HG03521 (cell line): ENCODE data around the gene TPO.
A peak's percentile ranks its signal among the peaks of the same experiment; 100 is the strongest.
"Not testable (repeated sequence)": the region's sequence is repeated elsewhere in the genome, so short reads cannot be mapped to it uniquely, and the experiment has no call there.

ENCODE experiments used
- ATAC-seq: cut with Tn5 transposase; IDR thresholded peaks from one replicate; pipeline ENCODE4 v1.9.1; 2021; ENCODE audit warnings: mild to moderate bottlenecking, moderate library complexity; ENCODE audit not compliant: unreplicated experiment

Gene TPO

DNA sequence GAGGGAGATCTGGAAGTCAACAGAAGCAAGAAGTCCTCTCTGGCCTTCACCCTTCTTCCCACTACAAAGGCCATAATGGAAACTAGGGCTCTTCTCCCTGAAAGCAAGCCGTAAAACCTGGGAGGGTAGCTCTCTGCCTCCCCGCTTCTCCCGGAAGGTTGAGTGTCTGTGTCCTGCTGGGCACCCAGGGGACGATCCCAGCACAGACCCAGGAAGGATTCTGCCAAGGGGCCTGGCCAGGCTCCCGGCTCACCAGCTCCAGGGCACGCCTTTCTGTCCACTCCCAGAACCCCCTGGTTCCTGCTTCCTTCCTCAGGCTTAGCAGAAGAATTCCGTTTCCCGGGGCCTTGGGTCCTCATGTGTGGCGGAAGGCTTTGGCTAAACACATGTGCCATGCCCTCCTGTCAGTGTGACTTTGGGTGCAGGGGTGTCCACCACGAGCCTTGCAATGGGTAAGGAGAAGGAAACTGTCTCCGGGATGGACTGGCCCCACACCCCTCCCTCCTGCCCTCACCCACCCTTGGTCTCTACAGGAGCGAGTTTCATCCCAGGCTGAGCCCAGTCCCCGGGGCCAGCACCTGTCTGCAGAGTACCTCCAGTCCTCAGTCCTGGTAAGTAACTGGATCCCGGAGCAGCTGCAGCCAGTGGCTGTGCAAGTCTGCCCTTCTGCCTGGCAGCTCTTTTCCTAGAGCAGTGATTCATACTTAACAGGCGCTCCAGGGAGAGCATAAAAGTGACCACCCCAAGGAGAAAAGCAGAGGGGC, 135.8 kb downstream of the TPO start:
- ATAC-seq, result no peak

DNA sequence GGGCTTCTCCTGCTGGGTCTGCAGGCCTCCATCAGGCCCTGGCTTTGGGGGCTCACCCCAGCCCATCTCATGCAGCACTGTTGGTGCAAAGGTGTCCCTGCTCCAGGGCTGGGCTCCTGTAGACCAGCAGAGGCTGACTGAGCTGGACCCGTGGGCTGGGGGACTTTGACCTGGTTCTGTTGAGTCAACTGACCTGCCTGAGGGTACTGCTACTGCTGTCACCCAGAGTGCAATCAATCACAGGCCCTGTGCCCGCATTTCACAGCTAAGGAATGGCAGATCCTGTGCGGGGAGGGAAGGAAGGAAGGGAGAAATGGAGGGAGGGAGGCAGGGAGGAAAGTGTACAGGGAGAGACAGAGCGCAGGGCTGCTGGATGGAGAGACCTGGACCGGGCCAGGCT, 136.8 kb downstream of the TPO start:
- no peak for ATAC-seq

DNA sequence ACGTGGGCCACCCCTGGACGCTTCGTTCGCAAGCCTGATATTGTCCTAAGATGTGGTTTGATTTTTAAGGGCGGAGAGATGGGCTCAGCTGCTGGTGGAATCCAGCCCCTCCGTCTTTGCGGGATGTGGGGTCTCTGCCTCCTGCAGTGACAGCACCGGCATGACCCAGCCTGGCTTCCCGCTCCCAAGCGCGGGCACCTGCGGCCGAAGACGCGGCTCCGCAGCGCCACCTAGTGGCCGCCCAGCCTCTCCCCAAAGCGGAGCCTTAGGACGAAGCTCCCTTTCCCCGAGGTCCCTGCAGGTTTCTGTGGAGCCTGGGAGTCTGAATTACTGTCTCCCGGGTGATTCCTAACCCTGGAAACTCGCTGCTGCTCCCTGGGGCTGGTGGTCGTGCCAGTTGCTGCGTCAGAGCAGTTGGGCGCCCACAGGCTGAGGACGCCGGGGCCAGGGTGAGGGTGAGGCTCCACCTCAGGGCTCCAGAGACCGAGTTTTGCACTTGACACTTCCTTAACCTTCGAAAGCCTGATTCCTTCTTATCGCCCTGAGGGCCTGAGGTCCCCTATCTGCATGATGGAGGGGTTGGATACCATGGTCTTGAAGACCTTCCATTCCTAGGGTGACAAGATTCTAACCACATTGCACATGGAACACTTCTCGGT, 137.5 kb downstream of the TPO start:
- ATAC-seq, result peak; percentile 57

DNA sequence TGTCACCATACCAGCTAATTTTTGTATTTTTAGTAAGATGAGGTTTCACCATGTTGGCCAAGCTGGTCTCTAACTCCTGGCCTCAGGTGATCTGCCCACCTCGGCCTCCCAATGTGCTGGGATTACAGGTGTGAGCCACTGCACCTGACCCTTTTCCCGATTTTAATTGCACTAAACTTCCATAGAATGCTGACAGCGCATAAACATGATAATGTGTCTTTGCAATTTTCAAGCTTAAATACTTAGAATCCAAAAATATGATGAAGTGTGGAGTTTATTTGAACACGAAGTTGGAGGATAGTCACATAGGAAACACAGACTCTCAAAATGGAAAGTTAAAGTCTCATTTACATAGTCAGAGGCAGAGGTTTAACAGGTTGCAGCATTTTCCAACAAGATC, 138.6 kb downstream of the TPO start:
- no peak for ATAC-seq

DNA sequence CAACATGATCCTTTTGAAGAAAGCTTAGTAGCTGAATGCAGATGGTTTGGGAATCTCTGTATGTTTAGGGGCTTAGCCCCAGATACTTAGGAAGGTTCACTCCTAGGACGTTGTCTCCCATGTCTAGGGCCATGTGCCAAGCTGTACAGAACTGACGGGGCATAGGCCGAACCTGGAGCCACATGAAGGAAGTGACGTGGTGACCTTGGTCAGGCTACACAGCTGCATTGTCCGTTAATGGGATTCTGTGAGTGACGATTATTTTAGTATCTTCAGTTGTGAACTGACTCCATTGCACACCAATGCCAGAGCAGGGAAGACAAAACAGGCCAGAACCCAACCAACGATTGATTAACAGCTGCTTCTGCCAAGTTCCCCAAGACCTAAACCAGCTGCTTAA, 139.3 kb downstream of the TPO start:
- ATAC-seq, result no peak

DNA sequence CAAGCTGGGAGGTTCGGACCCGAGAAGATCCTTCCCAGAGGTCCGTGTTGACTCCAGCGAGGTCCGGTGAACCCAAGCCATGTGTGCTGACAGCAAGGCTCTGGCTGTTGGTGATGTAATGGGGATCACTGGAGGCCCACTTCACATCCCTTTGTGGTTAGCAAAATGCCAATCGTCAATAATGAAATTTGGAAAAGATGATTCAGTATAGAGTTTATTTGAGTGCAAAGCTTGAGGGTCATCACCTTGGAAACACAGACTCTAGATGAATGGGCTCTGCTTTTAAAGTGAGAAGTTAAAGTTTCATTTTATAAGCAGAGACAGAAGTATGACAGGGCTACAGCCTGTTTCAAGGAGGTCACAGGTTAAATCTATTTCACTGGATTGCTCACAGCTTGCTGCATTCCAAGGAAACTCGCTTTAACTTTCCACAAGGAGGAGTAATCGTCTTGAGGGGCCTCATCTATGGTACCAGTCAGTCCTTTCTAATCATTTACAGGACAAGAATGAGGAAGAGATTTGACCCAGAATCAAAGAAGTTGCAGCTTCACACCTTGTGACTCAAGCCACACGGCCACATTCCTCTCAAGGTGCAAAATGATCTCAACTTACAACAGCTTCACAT, 140.5 kb downstream of the TPO start:
- no peak for ATAC-seq

DNA sequence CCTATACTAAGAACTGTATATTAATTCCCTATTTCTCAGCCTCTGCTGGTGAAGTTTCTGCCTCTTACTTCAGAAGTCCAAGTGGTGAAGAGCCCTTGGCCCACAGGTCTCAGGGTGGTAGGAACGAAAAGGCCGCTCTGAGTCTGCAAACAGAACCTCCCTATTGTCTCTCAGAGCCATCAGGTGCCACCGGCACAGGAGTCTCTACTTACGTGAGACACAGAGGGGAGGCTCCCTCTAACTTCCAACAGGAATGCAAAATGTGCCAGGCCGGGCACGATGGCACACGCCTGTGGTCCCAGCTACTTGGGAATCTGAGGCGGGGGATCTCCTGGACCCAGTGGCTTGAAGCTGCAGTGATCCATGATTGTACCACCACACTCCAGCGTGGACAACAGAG, 143.0 kb downstream of the TPO start:
- ATAC-seq, result no peak

DNA sequence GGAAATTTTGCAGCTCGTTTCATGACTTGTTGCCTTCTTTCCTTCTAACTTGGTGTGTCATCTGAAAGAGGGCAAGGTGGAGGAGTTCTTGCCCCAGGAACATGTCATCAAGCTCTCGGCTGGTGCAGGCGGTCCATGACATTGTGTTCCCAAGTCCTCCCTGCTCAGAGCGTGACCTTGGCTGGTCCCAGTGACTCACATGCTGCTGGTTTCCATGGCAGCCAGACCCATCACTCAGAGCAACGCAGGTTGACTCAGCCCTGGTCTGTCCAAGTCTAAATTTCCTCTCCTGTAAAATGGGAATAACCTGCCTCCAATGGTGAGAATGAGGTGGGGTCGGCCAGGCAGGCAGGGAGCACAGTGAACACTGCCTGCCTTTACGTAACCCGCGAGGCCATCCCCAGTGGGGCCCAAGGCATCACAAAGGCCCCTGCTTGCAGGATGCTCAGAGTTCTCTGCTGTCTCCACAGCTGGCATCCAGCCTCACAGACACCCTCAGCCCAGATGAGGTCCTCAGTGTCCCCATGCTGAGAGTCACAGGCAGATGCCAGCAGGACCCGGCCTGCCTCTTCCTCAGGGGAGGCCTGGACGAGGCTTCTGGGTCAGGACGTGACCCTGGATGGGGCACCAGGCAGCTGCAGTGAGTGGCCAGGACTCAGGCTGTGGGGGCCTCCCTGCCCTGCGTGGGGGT, 143.7 kb downstream of the TPO start:
- no peak for ATAC-seq

DNA sequence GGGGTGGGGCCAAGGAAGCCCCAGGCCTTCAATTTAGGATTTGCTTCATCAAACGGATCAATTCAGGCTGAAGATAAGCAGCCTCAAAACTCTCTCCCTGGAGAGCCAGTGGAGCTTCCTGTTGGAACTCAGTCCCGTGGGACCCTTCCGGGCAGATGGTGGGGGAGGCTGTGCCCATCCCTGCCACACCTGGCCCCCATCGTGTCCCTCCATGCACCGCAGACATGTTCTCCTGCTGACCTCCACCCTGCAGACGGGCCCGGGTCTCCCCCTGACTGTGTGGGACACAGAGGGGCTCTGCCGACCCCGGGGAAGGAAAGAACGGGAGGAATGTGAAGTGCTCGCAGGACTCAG, 144.2 kb downstream of the TPO start:
- ATAC-seq, result no peak

DNA sequence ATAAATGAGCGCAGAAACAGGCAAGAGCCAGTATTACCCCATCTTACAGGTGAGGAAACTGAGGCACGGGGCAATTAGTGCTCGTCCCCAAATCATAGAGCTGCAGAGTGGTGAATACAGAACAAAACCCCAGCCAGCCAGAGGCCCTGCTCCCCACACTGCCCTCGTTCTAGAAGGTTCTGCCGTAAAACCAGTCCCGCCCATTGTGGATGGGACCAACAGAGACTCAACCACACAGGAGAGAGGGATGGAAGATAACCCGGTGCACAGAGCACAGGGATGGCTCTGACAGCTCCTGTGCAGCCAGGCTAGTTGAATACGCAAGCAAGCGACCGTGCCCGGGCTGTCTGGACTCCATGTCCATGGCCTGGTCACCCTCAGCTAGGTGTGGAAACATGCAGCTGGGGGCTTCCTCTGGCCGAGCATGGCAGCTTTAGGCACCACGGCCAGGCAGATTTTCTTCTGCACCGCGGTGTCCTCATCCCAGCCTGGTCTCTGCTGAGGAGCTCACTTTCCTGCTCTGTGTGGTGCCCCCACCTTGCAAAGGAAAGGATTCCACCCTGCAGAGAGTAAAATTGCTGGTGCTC, 146.4 kb downstream of the TPO start:
- no peak for ATAC-seq

DNA sequence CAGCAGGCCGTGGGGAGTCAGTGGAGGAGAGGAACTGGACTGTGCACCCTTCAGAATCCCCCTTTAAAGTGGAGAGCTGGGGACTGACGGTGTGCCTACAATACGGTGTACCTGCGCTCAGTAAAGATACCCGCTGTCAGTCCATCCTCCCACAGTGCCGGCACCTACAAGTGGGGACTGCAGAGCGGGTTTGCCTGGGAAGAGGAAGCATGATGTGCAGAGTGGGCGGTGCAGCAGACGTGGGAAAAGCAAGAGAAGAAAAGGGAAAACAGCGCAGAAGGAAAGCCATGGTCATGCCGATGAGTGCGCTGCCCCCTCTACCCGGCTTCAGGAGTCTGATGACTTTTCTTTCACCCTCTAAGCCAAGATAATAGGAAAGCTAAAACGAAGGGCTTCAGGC, 148.0 kb downstream of the TPO start:
- ATAC-seq, result no peak

DNA sequence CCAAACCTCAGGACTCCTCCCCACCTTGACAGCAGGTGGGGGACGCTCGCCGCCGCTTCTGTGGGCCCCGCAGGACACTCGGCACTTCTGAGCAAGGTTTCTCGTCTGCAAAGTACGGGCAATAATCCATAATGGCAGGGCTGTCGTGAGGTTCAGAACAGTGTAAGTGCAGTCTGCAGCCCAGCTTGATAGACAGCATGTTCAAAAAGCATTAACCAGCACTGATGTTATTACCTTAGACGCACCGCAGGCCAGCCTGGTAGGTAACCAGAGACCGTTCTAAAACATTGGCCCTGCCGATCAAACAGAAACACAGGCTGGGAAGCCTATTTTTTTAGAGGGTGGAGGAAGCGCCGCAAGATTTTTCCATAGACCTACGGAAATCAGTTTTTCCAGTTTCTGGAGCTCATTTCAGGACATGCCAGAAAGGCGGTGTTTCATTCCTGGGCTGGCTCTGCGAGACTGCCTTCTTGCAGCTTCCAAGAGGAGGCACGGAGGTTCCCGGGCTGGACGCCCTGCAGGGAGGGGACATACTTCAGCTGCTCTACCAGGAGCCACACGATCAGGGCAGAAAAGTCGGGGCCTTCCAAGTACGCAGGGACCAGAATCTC, 148.7 kb downstream of the TPO start:
- no peak for ATAC-seq

DNA sequence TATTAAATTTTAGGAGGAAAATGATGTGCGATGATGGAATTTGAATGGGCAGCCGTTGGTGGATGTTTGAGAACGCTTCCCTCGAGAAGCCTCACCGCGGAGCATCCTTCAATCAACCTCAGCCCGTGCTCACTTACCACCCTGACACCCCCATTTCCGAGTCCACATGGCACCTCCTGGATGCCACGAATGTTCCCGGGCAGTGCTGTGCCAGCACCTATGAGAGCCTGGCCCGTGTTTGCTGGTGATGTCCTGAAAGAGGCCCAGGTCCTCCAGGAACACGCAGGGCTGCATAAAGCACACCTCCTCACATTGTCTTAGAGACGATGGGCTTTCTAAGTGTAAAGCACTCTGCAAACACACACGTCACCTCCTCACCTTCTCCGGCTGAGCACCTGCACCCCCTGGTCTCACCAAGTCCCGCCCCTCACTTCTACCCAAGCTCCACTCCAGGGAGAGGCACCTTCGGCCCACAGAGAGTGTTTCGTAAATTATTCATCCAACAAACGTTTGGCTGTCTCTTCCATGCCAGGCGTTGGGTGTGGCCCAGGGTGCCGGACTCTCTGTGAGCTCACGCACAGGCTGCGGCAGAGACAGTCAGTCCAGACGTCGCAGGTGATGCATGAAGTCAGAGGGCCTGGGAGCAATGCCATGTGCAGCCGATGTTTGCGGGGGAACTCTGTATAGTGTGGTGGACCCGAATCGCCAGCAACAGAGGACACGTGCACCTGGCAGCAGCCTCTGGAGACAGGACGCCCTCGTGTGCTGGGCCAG, 150.0 kb downstream of the TPO start:
- ATAC-seq, result no peak

DNA sequence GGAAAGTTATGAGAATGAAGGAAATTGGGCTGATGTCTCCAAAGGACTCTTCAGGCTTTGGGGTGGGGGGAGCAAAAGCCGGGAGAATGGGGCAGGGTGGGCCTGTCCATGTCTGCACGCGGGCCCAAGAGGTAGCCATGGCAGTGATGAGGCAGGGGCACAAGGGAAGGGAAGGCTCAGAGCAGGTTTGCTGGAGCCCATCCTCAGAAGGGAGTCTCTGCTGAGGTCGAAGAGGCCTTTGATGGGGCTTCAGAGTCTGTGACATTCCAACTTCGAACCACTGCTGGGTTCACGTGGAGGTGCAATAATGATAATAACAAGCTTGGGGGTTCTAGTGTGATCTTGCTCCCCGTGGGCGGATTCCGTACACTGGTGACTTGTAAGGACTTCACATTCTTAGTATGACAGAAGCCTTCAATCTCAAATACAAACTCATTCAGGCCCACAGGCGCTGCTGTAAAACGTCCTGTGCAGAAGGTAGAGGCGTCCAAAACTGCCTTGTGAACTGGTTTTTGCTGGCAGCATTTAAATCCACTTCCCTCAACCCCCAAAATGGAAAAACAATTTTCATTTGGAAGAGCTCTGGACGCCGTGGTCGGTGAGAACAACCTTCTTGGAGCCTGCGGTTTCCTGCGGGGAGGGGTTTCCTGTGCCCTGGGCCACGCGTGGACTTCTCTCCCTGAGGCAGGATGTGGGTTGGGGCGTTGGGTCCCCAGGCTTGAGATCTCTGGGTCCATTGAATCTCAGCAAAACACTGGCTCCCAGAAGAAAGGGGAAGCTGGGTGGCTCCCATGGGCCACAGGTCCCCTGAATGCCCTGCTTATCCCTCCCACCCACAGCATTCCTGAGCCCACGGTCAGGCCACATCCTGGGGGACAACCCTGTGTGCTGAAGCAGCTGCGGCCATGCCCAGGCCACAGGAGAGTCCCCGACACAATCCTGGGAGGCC, 151.0 kb downstream of the TPO start:
- no peak for ATAC-seq

DNA sequence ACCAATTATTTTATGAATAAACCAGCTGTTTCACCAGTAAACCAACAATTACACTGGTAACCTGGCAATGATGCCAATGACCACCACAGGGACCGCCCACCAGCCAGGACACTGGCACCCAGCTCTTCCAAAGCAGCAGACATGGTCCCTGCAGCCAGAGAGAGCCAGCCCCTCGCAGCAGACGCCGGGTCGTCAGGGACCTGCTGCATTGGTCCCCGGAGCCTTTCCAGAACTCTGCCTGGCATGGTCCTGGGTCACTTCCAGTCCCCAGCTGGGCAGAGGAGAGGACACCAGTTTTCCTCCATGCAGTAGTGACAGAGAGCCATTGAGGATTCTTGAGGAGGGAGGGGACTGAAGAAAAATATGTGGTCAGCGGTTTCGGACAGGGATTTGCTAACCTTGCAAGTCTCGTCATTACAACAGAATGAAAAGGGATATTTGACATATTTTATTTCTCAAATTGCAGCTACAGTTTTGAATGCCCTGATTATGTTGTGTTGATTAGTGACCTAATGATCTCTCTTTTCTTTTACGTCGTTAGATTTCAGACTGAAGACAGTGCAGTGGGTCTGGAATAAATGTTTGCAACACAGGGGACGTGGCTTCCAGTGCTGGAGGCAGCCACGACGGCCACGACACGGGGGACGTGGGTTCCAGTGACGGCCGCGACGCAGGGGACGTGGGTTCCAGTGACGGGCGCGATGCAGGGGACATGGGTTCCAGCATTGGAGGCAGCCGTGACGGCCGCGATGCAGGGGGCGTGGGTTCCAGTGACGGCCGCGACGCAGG, 154.5 kb downstream of the TPO start:
- ATAC-seq, result no peak

DNA sequence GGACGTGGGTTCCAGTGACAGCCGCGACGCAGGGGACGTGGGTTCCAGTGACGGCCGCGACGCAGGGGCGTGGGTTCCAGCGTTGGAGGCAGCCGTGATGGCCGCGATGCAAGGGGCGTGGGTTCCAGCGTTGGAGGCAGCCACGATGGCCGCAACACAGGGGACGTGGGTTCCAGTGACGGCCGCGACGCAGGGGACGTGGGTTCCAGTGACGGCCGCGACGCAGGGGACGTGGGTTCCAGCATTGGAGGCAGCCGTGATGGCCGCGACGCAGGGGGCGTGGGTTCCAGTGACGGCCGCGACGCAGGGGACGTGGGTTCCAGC, 155.0 kb downstream of the TPO start:
- not testable (repeated sequence) for ATAC-seq

DNA sequence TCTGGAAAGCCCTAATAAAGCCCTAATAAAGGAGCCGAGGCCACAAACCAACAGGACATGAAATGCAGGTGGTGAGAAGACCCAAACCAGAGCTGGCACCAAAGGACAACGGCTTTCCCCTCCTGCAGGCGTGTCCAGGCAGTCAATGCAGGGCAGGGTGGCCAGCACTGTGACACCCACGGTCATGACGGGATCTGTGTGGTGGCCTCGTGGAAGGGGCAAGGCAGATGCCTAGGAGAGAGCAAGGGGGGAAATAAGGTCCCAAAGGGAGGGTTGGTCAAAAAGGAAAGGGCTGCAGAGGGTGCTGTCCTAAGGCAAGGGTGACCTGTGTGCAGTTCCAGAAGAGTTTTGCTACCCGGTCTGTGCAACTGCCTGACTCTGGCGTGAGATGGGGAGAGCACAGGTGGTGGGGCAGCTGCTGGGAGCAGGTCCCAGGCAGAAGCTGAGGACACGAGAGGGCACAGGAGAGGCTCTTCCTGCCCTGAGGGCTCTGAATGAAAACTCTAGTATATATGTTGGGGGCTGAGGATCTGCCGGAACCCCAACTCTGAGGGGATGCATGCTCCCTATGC, 156.7 kb downstream of the TPO start:
- ATAC-seq, result no peak
